Activated CD8-positive, alpha-beta memory T cell treated with anti-CD3 and anti-CD28 coated beads for 48 hours (primary cell): ENCODE results near the gene PVR.
"Not testable (repeated sequence)": the region's sequence is repeated elsewhere in the genome, so short reads cannot be mapped to it uniquely, and the experiment has no call there.

Experiments used
- DNase-seq, 3 experiments: peaks; one replicate each; pipeline ENCODE4 v3.0.0-alpha.2; 2020; ENCODE audit warnings: low read depth in 2 of 3, low spot score in 2 of 3

PVR gene

GRCh38 chr19:44672226-44672625 is 28.5 kb downstream of the PVR start:
- no peak for DNase-seq

- DNase-seq: no peak
Observed at GRCh38 chr19:44673510-44673909, 29.8 kb downstream of the PVR start.

GRCh38 chr19:44675521-44675920 is 31.8 kb downstream of the PVR start:
- no peak for DNase-seq

- DNase-seq: no peak
Observed at GRCh38 chr19:44677019-44677811, 33.5 kb downstream of the PVR start.

GRCh38 chr19:44680536-44680935 is 36.8 kb downstream of the PVR start:
- DNase-seq: no peak

GRCh38 chr19:44681992-44682790 is 38.5 kb downstream of the PVR start:
- no peak for DNase-seq

- DNase-seq: no peak
Observed at GRCh38 chr19:44682807-44683206, 39.1 kb downstream of the PVR start.

GRCh38 chr19:44683434-44684210 is 39.9 kb downstream of the PVR start:
- no peak for DNase-seq

- DNase-seq: not testable (repeated sequence)
Observed at GRCh38 chr19:44684396-44684795, 40.7 kb downstream of the PVR start.

GRCh38 chr19:44684892-44685863 is 41.5 kb downstream of the PVR start:
- DNase-seq: no peak

GRCh38 chr19:44685877-44686276 is 42.2 kb downstream of the PVR start:
- DNase-seq: no peak

- DNase-seq: no peak
Observed at GRCh38 chr19:44686896-44687295, 43.2 kb downstream of the PVR start.

GRCh38 chr19:44687888-44688287 is 44.2 kb downstream of the PVR start:
- no peak for DNase-seq

GRCh38 chr19:44689290-44690130 is 45.8 kb downstream of the PVR start:
- peak; percentile 25 to 83 (median 81) for DNase-seq

GRCh38 chr19:44690131-44690440 is 46.4 kb downstream of the PVR start:
- no peak for DNase-seq

- DNase-seq: no peak
Observed at GRCh38 chr19:44692379-44692721, 48.6 kb downstream of the PVR start.

- no peak for DNase-seq
Observed at GRCh38 chr19:44694184-44694579, 50.5 kb downstream of the PVR start.

- no peak for DNase-seq
Observed at GRCh38 chr19:44696939-44697669, 53.4 kb downstream of the PVR start.

- no peak for DNase-seq
Observed at GRCh38 chr19:44697670-44698034, 53.9 kb downstream of the PVR start.
